ENCODE measurements around the gene CDCA3.
"Not testable (repeated sequence)": the region's sequence is repeated elsewhere in the genome, so short reads cannot be mapped to it uniquely, and the experiment has no call there.

The CDCA3 gene

DNA sequence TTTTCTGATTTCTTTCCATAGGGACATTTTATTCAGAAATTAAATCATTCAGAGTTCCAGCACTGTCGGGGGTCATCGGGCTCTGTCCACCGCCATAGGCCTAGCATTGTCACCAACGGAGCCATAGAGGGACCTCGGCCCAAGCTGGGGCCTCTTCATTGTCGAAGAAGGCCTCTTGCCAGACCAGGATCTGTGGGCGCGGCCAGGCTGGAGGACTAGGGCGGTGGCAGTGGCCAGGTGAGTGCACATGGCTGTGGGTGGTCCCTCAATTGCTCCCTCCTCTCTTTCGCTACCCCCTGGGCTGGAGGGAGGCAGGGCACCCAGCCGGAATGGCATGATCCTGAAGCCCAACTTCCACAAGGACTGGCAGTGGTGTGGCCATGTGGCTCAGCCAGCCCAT, 32.6 kb upstream of the CDCA3 start:
- TF ChIP-seq, protein P1, sequence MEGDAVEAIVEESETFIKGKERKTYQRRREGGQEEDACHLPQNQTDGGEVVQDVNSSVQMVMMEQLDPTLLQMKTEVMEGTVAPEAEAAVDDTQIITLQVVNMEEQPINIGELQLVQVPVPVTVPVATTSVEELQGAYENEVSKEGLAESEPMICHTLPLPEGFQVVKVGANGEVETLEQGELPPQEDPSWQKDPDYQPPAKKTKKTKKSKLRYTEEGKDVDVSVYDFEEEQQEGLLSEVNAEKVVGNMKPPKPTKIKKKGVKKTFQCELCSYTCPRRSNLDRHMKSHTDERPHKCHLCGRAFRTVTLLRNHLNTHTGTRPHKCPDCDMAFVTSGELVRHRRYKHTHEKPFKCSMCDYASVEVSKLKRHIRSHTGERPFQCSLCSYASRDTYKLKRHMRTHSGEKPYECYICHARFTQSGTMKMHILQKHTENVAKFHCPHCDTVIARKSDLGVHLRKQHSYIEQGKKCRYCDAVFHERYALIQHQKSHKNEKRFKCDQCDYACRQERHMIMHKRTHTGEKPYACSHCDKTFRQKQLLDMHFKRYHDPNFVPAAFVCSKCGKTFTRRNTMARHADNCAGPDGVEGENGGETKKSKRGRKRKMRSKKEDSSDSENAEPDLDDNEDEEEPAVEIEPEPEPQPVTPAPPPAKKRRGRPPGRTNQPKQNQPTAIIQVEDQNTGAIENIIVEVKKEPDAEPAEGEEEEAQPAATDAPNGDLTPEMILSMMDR (IDR thresholded peaks at IDR 0.05; ENCODE audit: low read depth, low read length, missing control alignments): no peak
- no peak for DNase-seq (ENCODE audit: low read depth)
- in situ Hi-C loops (cut with HindIII; ENCODE audit: low sequenced_read_pairs): no loop called here
- H3K4me3 ChIP-seq (ENCODE audit: low read depth, low read length): no peak overlapping the region

DNA sequence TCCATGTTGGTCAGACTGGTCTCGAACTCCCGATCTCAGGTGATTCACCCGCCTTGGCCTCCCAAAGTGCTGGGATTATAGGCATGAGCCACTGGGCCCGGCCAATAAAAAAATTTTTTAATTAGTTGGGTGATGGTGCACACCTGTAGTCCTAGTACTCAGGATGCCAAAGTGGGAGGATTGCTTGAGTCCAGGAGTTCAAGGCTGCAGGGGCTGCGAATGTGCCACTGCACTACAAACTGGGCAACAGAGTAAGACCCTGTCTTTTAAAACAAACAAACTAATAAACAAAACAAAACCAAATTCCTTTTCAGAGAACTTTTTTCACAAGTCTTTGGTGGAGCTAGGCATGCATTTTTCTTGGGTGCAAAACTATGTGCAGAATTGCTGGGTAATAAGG, 32.2 kb upstream of the CDCA3 start:
- TF ChIP-seq, protein P1 (IDR thresholded peaks at IDR 0.05; ENCODE audit: low read depth, low read length, missing control alignments): no peak
- H3K4me3 ChIP-seq (ENCODE audit: low read depth, low read length): no peak overlapping the region
- in situ Hi-C loops (cut with HindIII; ENCODE audit: low sequenced_read_pairs): no loop called here
- no peak for DNase-seq (ENCODE audit: low read depth)

DNA sequence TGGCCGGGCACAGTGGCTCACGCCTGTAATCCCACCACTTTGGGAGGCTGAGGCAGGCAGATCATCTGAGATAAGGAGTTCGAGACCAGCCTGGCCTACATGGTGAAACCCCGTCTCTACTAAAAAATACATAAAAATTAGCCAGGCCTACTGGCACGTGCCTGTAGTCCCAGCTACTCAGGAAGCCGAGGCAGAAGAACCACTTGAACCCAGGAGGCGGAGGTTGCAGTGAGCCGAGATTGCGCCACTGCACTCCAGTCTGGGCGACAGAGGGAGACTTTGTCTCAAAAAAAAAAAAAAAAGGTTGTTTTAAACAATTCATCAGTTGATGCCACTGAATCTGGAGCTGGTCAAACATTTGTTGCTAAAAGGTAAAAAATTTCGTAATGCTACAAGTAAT, 28.7 kb upstream of the CDCA3 start:
- H3K4me3 ChIP-seq (ENCODE audit: low read depth, low read length); DNase-seq (ENCODE audit: low read depth); in situ Hi-C loops (cut with HindIII; ENCODE audit: low sequenced_read_pairs): not testable (repeated sequence)

DNA sequence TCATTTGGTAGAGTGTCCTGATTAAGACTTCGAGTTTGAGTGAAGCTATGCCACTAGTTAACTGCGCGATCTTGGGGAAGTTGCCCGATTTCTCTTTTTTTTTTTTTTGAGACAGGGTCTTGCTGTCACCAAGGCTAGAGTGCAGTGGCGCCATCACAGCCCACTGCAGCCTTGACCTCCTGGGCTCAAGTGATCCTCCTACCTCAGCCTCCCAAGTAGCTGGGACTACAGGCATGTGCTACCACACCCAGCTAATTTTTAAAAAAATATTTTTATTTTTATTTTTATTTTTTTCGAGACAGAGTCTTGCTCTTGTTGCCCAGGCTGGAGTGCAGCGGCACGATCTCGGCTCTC, 22.9 kb upstream of the CDCA3 start:
- in situ Hi-C loops (cut with HindIII; ENCODE audit: low sequenced_read_pairs); DNase-seq (ENCODE audit: low read depth): not testable (repeated sequence)
- peak overlapping the region; percentile 64 for H3K4me3 ChIP-seq (ENCODE audit: low read depth, low read length)

DNA sequence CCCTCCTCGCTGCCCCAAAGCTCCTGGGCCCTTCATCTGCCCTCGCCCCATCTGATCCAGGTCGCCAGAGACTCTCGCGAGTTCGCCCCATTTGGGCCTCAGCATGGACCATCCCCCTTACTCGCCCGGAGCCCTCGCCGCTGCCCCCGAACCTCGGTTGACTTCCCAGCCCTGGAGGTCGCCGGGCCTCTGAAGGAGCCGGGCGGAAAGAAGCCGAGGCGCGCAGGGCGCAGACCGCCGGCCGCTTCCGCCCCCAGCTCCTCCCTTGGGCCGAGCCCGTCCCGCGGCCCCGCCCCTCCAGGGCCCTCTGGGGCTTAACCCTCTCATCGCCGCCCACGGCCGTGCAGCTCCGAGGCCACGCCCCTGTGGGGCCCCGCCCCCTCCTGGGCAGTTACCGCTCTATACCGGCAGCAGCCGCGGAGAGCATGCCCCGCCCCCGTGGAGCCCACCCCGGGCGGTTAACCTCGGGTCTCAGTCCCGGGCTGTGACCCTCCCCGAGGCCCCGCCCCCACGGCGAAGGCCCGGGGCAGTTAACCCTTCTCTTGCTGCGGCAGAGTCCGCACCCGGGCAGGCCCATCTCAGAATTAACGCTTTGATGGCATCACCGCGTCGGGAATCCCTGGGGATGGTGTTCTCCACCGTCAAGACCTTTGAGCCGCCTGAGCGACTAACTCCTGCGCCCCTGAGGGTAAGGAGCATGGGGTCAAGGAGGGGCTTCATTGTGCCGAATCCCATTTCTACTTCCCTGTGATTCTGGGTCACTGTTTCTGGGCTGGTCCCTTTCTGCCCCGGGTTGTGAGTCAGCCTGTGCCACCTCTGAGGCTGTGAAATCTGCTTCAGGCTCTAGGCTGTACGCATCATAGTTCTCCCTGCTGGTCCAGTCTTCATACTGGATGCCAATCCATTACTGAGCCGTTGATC, 22.3 kb upstream of the CDCA3 start, which contains the start of gene SPSB2:
TSS of gene SPSB2 (minus strand) at position 210 of the 921 bp plus-strand sequence. CDS start 402 bp downstream, outside the sequence.
- in situ Hi-C loops (cut with HindIII; ENCODE audit: low sequenced_read_pairs): no loop called here
- DNase-seq (ENCODE audit: low read depth): peak; percentile 83
- H3K4me3 ChIP-seq (ENCODE audit: low read depth, low read length): peak within 1 kb of the TSS; percentile 64
- TF ChIP-seq, protein P1 (IDR thresholded peaks at IDR 0.05; ENCODE audit: low read depth, low read length, missing control alignments): no peak

DNA sequence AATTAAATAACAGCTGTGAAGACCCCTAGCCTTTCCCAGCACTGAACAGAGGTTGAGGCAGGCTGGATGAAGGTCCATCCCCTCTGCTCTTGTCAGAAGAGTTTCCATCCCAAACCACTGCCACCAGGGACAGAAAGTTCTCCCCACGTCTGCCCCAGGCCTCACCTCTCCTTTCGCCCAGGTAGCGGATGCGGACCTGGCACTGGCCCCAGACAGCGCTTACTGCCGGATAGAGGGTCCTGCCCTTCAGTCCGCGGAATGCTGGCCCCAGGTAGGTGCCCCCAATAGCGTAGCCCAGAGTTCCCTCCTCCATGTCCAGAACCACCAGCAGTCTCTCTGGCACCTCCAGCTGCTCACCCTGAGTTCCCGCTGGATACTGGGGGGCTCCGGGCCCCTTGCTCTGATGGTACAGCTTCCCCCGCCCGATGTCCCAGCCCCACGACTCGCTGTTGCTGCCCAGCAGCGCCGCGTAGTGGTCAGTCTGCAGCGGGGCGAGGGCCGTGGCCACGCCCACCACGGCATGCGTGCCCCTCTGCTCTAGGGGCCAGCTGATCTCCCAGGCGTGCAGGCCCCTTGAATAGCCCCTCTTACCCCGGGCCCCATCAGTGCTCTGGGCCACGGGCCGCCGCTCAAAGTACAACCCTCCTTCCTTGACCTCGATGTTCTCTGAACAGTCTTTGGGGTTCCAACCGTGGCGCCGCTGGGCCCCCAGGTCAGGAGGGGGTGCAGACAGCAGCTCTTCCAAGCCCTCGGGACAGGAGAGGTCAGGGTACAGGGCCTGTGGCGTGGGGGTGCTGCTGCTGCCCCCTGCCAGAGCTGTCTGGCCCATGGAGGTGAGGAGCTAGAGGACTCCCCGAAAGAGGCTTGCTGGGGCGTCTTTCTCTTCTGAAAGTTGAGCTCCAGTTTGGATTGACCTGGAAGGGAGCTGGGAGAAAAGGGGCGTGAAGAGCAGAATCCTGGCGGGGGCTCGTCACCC, 21.3 kb upstream of the CDCA3 start:
- in situ Hi-C loops (cut with HindIII; ENCODE audit: low sequenced_read_pairs): no loop called here
- TF ChIP-seq, protein P1 (IDR thresholded peaks at IDR 0.05; ENCODE audit: low read depth, low read length, missing control alignments): peak; percentile 99
- DNase-seq (ENCODE audit: low read depth): peak; percentile 16
- peak overlapping the region; percentile 64 for H3K4me3 ChIP-seq (ENCODE audit: low read depth, low read length)

DNA sequence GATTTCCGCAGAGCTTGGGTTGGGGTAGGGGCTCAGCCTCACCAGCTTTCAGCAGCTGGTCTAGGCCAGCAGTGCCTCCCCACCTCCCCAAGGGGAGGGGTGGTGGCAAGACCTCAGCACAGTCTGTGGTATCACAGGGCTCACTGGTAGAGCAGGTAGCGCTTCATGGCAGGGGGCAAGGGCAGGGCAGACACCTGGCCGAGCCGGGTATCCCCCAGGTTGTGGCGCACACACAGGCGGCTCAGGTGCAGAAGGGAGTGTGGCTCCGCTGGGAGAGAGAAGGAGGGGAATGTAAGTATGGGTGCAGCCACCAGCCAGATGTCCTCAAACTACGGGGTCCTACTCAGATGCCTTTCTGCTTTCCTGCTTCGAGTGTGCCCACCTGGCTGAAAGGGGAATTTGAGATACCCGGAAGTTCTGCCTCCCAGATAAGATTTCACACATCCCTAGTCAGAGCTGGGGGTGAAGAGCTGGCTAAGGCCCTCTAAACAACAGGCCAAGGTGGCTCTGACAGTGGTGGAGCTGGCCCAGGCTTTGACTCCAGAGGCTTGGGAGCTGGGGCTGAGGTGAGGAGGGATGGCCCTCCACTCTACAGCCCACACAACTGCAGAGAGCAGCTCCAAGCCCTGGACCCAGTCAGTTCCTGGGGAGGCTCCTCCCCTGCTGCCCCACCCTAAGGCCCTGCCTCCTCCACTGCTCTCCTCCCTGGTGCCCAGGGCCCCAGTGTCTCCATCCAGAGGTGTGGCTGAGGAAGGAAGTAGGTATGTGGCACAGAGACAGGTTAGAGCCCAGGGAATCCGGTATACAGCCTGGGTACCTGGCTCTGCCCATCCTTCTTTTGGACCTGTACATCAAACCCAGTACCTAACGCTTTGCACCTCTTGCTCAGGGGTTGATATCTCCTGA, 20.2 kb upstream of the CDCA3 start:
- no peak for DNase-seq (ENCODE audit: low read depth)
- no peak overlapping the region for H3K4me3 ChIP-seq (ENCODE audit: low read depth, low read length)
- in situ Hi-C loops (cut with HindIII; ENCODE audit: low sequenced_read_pairs): no loop called here
- TF ChIP-seq, protein P1 (IDR thresholded peaks at IDR 0.05; ENCODE audit: low read depth, low read length, missing control alignments): no peak

DNA sequence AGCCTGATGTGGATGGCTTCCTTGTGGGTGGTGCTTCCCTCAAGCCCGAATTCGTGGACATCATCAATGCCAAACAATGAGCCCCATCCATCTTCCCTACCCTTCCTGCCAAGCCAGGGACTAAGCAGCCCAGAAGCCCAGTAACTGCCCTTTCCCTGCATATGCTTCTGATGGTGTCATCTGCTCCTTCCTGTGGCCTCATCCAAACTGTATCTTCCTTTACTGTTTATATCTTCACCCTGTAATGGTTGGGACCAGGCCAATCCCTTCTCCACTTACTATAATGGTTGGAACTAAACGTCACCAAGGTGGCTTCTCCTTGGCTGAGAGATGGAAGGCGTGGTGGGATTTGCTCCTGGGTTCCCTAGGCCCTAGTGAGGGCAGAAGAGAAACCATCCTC, 19.2 kb upstream of the CDCA3 start:
- DNase-seq (ENCODE audit: low read depth); in situ Hi-C loops (cut with HindIII; ENCODE audit: low sequenced_read_pairs); H3K4me3 ChIP-seq (ENCODE audit: low read depth, low read length): not testable (repeated sequence)
